Renal cortical epithelial cell (primary cell): ENCODE results near the gene PFDN4. TPM values are rescaled to one million over a fixed set of nuclear protein-coding genes. Genes with fewer than 3 reads are reported as not detected.

Experiments used
- DNase-seq: peaks from one replicate; pipeline ENCODE4 v3.0.0-alpha.2; 2011; ENCODE audit warnings: low read depth
- total RNA-seq: library from RNA; depleted of rRNA; stranded (reverse); fragments of >200 nt; gene quantifications from 2 replicates; pipeline ENCODE4 v1.2.3, GENCODE V29; 2014

The PFDN4 gene
- 82.6 and 223 TPM in 2 replicates for total RNA-seq

GRCh38 chr20:54207743-54208547, at the start of gene PFDN4:
PFDN4 (plus strand) TSS chr20:54208087; CDS start chr20:54208101, 14 bp downstream.
- DNase-seq = peak; percentile 53

GRCh38 chr20:54158226-54158625, 49.7 kb upstream of the PFDN4 start:
- DNase-seq = no peak

GRCh38 chr20:54158856-54159418, 49.0 kb upstream of the PFDN4 start:
- no peak for DNase-seq

GRCh38 chr20:54160065-54161007, 47.6 kb upstream of the PFDN4 start:
- DNase-seq = no peak

GRCh38 chr20:54161008-54161820, 46.7 kb upstream of the PFDN4 start:
- no peak for DNase-seq

GRCh38 chr20:54161821-54162149, 46.1 kb upstream of the PFDN4 start:
- DNase-seq = no peak

- no peak for DNase-seq
These were observed 45.4 kb upstream of the PFDN4 start for GRCh38 chr20:54162378-54163009.

- DNase-seq = no peak
These were observed 44.5 kb upstream of the PFDN4 start for GRCh38 chr20:54163402-54163801.

- no peak for DNase-seq
These were observed 42.9 kb upstream of the PFDN4 start for GRCh38 chr20:54165014-54165413.

GRCh38 chr20:54165803-54166202, 42.1 kb upstream of the PFDN4 start:
- no peak for DNase-seq

GRCh38 chr20:54166987-54167662, 40.8 kb upstream of the PFDN4 start:
- no peak for DNase-seq

GRCh38 chr20:54167909-54168872, 39.7 kb upstream of the PFDN4 start:
- peak; percentile 39 for DNase-seq

- DNase-seq = peak; percentile 58
These were observed 38.7 kb upstream of the PFDN4 start for GRCh38 chr20:54168961-54169862.

- no peak for DNase-seq
These were observed 37.8 kb upstream of the PFDN4 start for GRCh38 chr20:54170026-54170471.

- DNase-seq = no peak
These were observed 36.9 kb upstream of the PFDN4 start for GRCh38 chr20:54170963-54171362.

GRCh38 chr20:54172532-54172855, 35.4 kb upstream of the PFDN4 start:
- no peak for DNase-seq

GRCh38 chr20:54172856-54173652, 34.8 kb upstream of the PFDN4 start:
- DNase-seq = peak; percentile 47
